ENCODE measurements around the gene LLCFC1. TPM values are rescaled to one million over a fixed set of nuclear protein-coding genes. Genes with fewer than 3 reads are reported as not detected.

LLCFC1 gene
- total RNA-seq (not detected), polyA plus RNA-seq (ENCODE audit: insufficient read depth, low read depth, low replicate concordance) (not detected)
- long read RNA-seq, donor 1, result 0 reads
- long read RNA-seq, donor 2, result 0 reads
- long read RNA-seq, donor 3, result 0 reads
- long read RNA-seq, donor 4, result 0 reads
- long read RNA-seq, donor 5, result 0 reads
- long read RNA-seq, donor 6, result 0 reads
- long read RNA-seq, donor 7, result 0 reads
- long read RNA-seq, donor 8, result 0 reads
- long read RNA-seq, donor 9, result 0 reads
- long read RNA-seq, donor 10, result 0 reads

DNA sequence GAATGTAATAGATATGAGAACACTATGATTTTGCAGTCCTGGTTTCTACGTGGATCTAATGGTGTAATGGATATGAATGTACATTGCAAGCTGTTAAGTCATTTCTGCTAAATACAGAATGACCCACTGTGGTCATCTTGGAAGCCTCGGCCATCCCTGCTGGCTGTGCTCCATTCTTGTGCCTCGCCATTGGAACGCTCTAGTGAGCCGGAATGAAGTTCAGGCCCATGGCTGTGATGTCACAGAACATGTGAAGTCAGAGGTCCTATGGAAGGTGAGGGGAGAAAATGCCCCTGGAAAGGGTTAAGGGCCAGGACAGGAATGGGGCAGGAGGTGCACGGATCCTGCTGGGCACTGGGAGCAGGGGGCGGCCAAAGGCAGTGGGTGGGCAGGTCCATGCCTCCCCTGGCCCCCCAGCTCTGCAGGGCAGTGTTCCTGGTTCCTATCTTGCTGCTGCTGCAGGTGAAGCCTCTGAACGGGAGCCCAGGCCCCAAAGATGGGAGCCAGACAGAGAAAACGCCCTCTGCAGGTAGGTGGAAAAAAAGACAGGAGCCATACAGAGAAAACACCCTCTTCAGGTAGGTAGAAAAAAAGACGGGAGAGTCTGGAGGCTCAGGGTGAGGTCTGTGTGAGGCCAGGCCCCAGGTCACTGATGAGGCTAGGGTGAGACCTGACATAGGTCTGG, at the start of gene LLCFC1:
Gene LLCFC1 (plus strand): TSS at position 259 of the 685 bp plus-strand sequence. CDS start 138 bp downstream, at position 397.
- Histone ChIP-seq H3K9me3 (ENCODE audit: control insufficient read depth in 2 of 3, insufficient read depth in 1 of 3, low read length in 3 of 3) (no peaks in the 10 kb centered on the region), H3K4me1 (ENCODE audit: control insufficient read depth in 2 of 3, insufficient read depth in 2 of 3, low read depth in 1 of 3, low read length in 3 of 3) (peaks cover 0 to 4% (median 0%) of the 10 kb centered on the region in 3 donors), H3K9ac (ENCODE audit: low read length in 3 of 3) (no peak within 1 kb of the TSS), H3K36me3 (ENCODE audit: control insufficient read depth in 2 of 3, insufficient read depth in 3 of 3, low read length in 3 of 3) (no peaks in the 10 kb centered on the region), H3K4me3 (ENCODE audit: low read length in 3 of 3) (no peak within 1 kb of the TSS), H3K27ac (ENCODE audit: low read depth in 2 of 2, low read length in 2 of 2) (no peak within 1 kb of the TSS), H3K27me3 (ENCODE audit: control insufficient read depth, insufficient read depth, low read length) (no peaks in the 10 kb centered on the region)
- TF ChIP-seq, protein P1, sequence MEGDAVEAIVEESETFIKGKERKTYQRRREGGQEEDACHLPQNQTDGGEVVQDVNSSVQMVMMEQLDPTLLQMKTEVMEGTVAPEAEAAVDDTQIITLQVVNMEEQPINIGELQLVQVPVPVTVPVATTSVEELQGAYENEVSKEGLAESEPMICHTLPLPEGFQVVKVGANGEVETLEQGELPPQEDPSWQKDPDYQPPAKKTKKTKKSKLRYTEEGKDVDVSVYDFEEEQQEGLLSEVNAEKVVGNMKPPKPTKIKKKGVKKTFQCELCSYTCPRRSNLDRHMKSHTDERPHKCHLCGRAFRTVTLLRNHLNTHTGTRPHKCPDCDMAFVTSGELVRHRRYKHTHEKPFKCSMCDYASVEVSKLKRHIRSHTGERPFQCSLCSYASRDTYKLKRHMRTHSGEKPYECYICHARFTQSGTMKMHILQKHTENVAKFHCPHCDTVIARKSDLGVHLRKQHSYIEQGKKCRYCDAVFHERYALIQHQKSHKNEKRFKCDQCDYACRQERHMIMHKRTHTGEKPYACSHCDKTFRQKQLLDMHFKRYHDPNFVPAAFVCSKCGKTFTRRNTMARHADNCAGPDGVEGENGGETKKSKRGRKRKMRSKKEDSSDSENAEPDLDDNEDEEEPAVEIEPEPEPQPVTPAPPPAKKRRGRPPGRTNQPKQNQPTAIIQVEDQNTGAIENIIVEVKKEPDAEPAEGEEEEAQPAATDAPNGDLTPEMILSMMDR (IDR thresholded peaks at IDR 0.05; ENCODE audit: borderline replicate concordance, extremely low read depth, insufficient read depth), result no peak
- DNase-seq, result no peak
- no peak for FAIRE-seq
- intact Hi-C loops (cut with DNase I), result no loop called here

DNA sequence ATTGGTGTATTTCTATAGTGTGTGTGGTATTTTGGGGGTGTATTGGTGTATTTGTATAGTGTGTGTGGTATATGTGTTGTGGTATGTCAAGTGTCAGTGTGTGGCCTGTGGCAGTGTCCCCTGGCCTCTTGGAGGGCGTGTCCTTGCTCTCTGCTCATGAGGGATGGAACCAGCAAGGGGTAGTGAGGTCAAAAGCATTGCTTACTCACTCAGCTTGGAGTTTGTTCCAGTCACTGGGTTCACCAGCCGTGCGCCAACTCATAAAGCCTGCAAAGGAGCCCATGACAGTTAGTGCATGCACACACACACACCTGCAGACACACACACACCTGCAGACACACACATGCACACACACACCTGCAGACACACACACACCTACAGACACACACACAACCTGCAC, 49.5 kb upstream of the LLCFC1 start:
- no peak for FAIRE-seq
- no peak overlapping the region for H3K27ac ChIP-seq (ENCODE audit: low read depth in 2 of 2, low read length in 2 of 2)
- TF ChIP-seq, protein P1 (IDR thresholded peaks at IDR 0.05; ENCODE audit: borderline replicate concordance, extremely low read depth, insufficient read depth), result no peak

DNA sequence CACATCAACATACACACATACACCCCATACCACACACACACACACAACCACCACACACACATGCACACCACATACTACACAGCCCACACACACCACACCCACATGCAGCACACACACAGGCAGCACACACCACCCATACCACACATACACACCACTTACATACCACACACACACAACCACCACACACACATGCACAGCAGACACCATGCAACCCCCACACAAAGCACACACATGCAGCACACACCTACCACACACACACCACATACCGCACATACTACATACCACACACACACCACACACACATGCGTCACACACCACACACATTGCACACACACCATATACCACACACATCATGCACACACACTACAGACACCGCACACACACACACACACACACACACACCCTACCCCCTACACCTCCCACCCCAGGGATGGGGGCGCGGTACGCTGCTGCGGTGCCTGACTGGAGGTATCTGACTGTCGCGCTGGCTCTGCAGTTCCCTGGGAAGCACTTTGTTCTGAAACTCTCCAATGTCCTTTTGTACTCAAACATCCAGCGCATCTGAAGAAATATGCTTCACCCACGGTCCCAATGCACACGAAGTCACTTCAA, 48.3 kb upstream of the LLCFC1 start:
- Histone ChIP-seq H3K4me3 (ENCODE audit: low read length in 3 of 3) (peak overlapping the region in 1 of 3 donors; percentile 17), H3K4me1 (ENCODE audit: control insufficient read depth in 2 of 3, insufficient read depth in 2 of 3, low read depth in 1 of 3, low read length in 3 of 3) (no peaks in the 10 kb centered on the region), H3K27me3 (ENCODE audit: control insufficient read depth, insufficient read depth, low read length) (no peaks in the 10 kb centered on the region), H3K9ac (ENCODE audit: low read length in 3 of 3) (no peak overlapping the region), H3K27ac (ENCODE audit: low read depth in 2 of 2, low read length in 2 of 2) (no peak overlapping the region), H3K36me3 (ENCODE audit: control insufficient read depth in 2 of 3, insufficient read depth in 3 of 3, low read length in 3 of 3) (no peaks in the 10 kb centered on the region), H3K9me3 (ENCODE audit: control insufficient read depth in 2 of 3, insufficient read depth in 1 of 3, low read length in 3 of 3) (no peaks in the 10 kb centered on the region)
- DNase-seq, result peak in 1 of 5 donors; percentile 19
- intact Hi-C loops (cut with DNase I), result no loop called here
- no peak for FAIRE-seq
- TF ChIP-seq, protein P1 (IDR thresholded peaks at IDR 0.05; ENCODE audit: borderline replicate concordance, extremely low read depth, insufficient read depth), result no peak

More for the DNA sequence above, 49.5 kb upstream of the LLCFC1 start:
- intact Hi-C loops (cut with DNase I), result no loop called here
- Histone ChIP-seq H3K9me3 (ENCODE audit: control insufficient read depth in 2 of 3, insufficient read depth in 1 of 3, low read length in 3 of 3) (no peaks in the 10 kb centered on the region), H3K4me3 (ENCODE audit: low read length in 3 of 3) (no peak overlapping the region), H3K27me3 (ENCODE audit: control insufficient read depth, insufficient read depth, low read length) (no peaks in the 10 kb centered on the region), H3K36me3 (ENCODE audit: control insufficient read depth in 2 of 3, insufficient read depth in 3 of 3, low read length in 3 of 3) (no peaks in the 10 kb centered on the region), H3K9ac (ENCODE audit: low read length in 3 of 3) (no peak overlapping the region), H3K4me1 (ENCODE audit: control insufficient read depth in 2 of 3, insufficient read depth in 2 of 3, low read depth in 1 of 3, low read length in 3 of 3) (no peaks in the 10 kb centered on the region)
- peak in 3 of 5 donors; percentile 22 to 38 (median 31) for DNase-seq

Measured in kidney (tissue), 22 donors.